ENCODE data around the gene KIAA1671.
A peak's percentile ranks its signal among the peaks of the same experiment; 100 is the strongest.
"Not testable (repeated sequence)": the region's sequence is repeated elsewhere in the genome, so short reads cannot be mapped to it uniquely, and the experiment has no call there.

KIAA1671 gene

GRCh38 chr22:24951942-24952836 lies at the start of gene KIAA1671:
Gene KIAA1671, plus strand, starts transcription at chr22:24952716. Its CDS starts 75,284 bp downstream, at chr22:25028000.
- peak; percentile 48 for DNase-seq

GRCh38 chr22:24905909-24906308 lies 46.6 kb upstream of the KIAA1671 start:
- DNase-seq = no peak

- not testable (repeated sequence) for DNase-seq
Measured at GRCh38 chr22:24907101-24907500, 45.4 kb upstream of the KIAA1671 start.

GRCh38 chr22:24920029-24920428 lies 32.5 kb upstream of the KIAA1671 start:
- no peak for DNase-seq

- no peak for DNase-seq
Measured at GRCh38 chr22:24925586-24926427, 26.7 kb upstream of the KIAA1671 start.

GRCh38 chr22:24926428-24926725 lies 26.1 kb upstream of the KIAA1671 start:
- no peak for DNase-seq

- no peak for DNase-seq
Measured at GRCh38 chr22:24926849-24927579, 25.5 kb upstream of the KIAA1671 start.

GRCh38 chr22:24928322-24928721 lies 24.2 kb upstream of the KIAA1671 start:
- DNase-seq = no peak

GRCh38 chr22:24930678-24931077 lies 21.8 kb upstream of the KIAA1671 start:
- DNase-seq = no peak

GRCh38 chr22:24935771-24936483 lies 16.6 kb upstream of the KIAA1671 start:
- DNase-seq = no peak

GRCh38 chr22:24937114-24937513 lies 15.4 kb upstream of the KIAA1671 start:
- no peak for DNase-seq

- peak; percentile 47 for DNase-seq
Measured at GRCh38 chr22:24938741-24939341, 13.7 kb upstream of the KIAA1671 start.

- DNase-seq = no peak
Measured at GRCh38 chr22:24942301-24942700, 10.2 kb upstream of the KIAA1671 start.

GRCh38 chr22:24944217-24944937 lies 8.1 kb upstream of the KIAA1671 start:
- DNase-seq = no peak

GRCh38 chr22:24945430-24945829 lies 7.1 kb upstream of the KIAA1671 start:
- no peak for DNase-seq

- DNase-seq = no peak
Measured at GRCh38 chr22:24947383-24947782, 5.1 kb upstream of the KIAA1671 start.

- no peak for DNase-seq
Measured at GRCh38 chr22:24947881-24948280, 4.6 kb upstream of the KIAA1671 start.

GRCh38 chr22:24948356-24949202 lies 3.9 kb upstream of the KIAA1671 start:
- no peak for DNase-seq

GRCh38 chr22:24950272-24950902 lies 2.1 kb upstream of the KIAA1671 start:
- no peak for DNase-seq

- no peak for DNase-seq
Measured at GRCh38 chr22:24952837-24953383, 394 bp downstream of the KIAA1671 start.

Measured in NCI-H1048 (cell line).